ENCODE results near the gene IRF7.
A peak's percentile ranks its signal among the peaks of the same experiment; 100 is the strongest.
"Not testable (repeated sequence)": the region's sequence is repeated elsewhere in the genome, so short reads cannot be mapped to it uniquely, and the experiment has no call there.

Gene IRF7

GRCh38 chr11:579830-580601, 35.7 kb downstream of the IRF7 start:
- no peak for DNase-seq

GRCh38 chr11:578276-579035, 37.3 kb downstream of the IRF7 start:
- DNase-seq: no peak

- DNase-seq: no peak
Observed at GRCh38 chr11:577611-577894, 38.2 kb downstream of the IRF7 start.

- DNase-seq: no peak
Observed at GRCh38 chr11:576811-577610, 38.7 kb downstream of the IRF7 start.

GRCh38 chr11:575996-576768, 39.6 kb downstream of the IRF7 start, which contains the start of gene PHRF1:
TSS of gene PHRF1 (plus strand) at chr11:576470. CDS start at chr11:581513, 5,043 bp downstream.
- peak; percentile 81 for DNase-seq

GRCh38 chr11:575313-575995, 40.3 kb downstream of the IRF7 start:
- no peak for DNase-seq

- no peak for DNase-seq
Observed at GRCh38 chr11:574632-575312, 41.0 kb downstream of the IRF7 start.

GRCh38 chr11:574031-574570, 41.6 kb downstream of the IRF7 start:
- not testable (repeated sequence) for DNase-seq

GRCh38 chr11:573146-573759, 42.5 kb downstream of the IRF7 start:
- no peak for DNase-seq

- DNase-seq: no peak
Observed at GRCh38 chr11:571802-572185, 44.0 kb downstream of the IRF7 start.

GRCh38 chr11:569158-569885, 46.4 kb downstream of the IRF7 start:
- no peak for DNase-seq

GRCh38 chr11:568306-569157, 47.2 kb downstream of the IRF7 start:
- DNase-seq: peak; percentile 72

- DNase-seq: no peak
Observed at GRCh38 chr11:567629-568292, 48.0 kb downstream of the IRF7 start.

GRCh38 chr11:567011-567628, 48.6 kb downstream of the IRF7 start:
- no peak for DNase-seq

- DNase-seq: no peak
Observed at GRCh38 chr11:565921-566509, 49.7 kb downstream of the IRF7 start.

GRCh38 chr11:563812-564578, 51.8 kb downstream of the IRF7 start:
- no peak for DNase-seq
